HCT116 (cell line): ENCODE measurements around the gene COG5.

Experiments
- EZH2 ChIP-seq: fragments of 200-600 bp; sonication (generic); IDR thresholded peaks from 2 replicates; pipeline ENCODE4 v1.6.1; 2017; ENCODE audit warnings: antibody characterized with exemption, mixed run types
- POLR2AphosphoS5 ChIP-seq: IDR thresholded peaks from 2 replicates; pipeline ENCODE4 v1.6.1; 2011; ENCODE audit warnings: mild to moderate bottlenecking, low read depth, low read length, moderate library complexity
- RAD21 ChIP-seq: IDR thresholded peaks from 2 replicates; pipeline ENCODE4 v1.6.1; 2012; ENCODE audit warnings: low read depth, mild to moderate bottlenecking
- REST ChIP-seq: IDR thresholded peaks from 2 replicates; pipeline ENCODE4 v1.6.1; 2012; ENCODE audit warnings: low read depth

DNA sequence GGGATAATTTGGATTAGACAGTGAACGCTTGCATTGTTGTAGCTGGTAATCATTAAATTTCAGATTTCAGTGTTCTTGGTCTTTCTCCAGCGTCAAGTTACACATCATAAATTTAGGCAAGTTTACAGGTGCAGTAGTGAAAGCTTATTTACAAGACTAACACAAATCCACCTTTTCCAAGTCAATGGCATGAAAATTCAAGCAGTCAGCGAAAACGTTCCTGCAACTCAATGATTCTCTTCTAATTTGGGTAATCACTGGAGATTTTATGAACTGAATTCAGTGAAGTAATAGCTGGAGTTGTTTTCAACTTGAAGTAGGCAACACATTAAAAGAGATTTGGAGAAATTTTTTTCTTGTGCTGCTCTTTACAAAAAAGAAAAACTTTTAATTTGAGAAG, 34.2 kb upstream of the COG5 start:
- no peak for TF ChIP-seq REST
- no peak for TF ChIP-seq POLR2AphosphoS5
- TF ChIP-seq RAD21 = no peak
- no peak for TF ChIP-seq EZH2
